ENCODE results near the gene FLG2. TPM values are rescaled to one million over a fixed set of nuclear protein-coding genes. Genes with fewer than 3 reads are reported as not detected.

Gene FLG2
- total and polyA plus RNA-seq, 12 donors = not detected

- DNase-seq (no peak), ATAC-seq (no peak)
- no peak for TF ChIP-seq CTCF (IDR thresholded peaks at IDR 0.05)
- H3K4me1 ChIP-seq = no peaks in the 10 kb centered on the region
- no peak overlapping the region for H3K27ac ChIP-seq
- H3K36me3 ChIP-seq = no peaks in the 10 kb centered on the region
- no peaks in the 10 kb centered on the region for H3K9me3 ChIP-seq
- intact Hi-C loops (cut with DNase I) = loop anchor here in 3 of 10 donors (10.0 kb wide), 2 partner anchors 100 to 160 kb away; no protein-coding TSS in a partner anchor
- H3K4me3 ChIP-seq = no peak overlapping the region
- H3K27me3 ChIP-seq = peaks cover 0 to 5% (median 0%) of the 10 kb centered on the region in 7 donors
Observed at GRCh38 chr1:152344438-152344837, 15.4 kb downstream of the FLG2 start.

GRCh38 chr1:152343006-152343405 is 16.8 kb downstream of the FLG2 start:
- no peak for TF ChIP-seq CTCF (IDR thresholded peaks at IDR 0.05)
- Histone ChIP-seq H3K36me3 (no peaks in the 10 kb centered on the region), H3K9me3 (no peaks in the 10 kb centered on the region), H3K4me1 (no peaks in the 10 kb centered on the region), H3K4me3 (no peak overlapping the region), H3K27ac (no peak overlapping the region), H3K27me3 (peaks cover 0 to 5% (median 0%) of the 10 kb centered on the region in 7 donors)
- intact Hi-C loops (cut with DNase I) = loop anchor here in 3 of 10 donors (10.0 kb wide), 2 partner anchors 102 to 158 kb away; no protein-coding TSS in a partner anchor
- no peak for ATAC-seq
- 53 to 60% methylated on average over 3 of the region's 3 CpGs for WGBS, 2 donors
- no peak for DNase-seq

GRCh38 chr1:152335399-152335798 is 24.4 kb downstream of the FLG2 start:
- WGBS, 2 donors = 59 to 71% methylated on average over 7 of the region's 7 CpGs
- Histone ChIP-seq H3K4me1 (no peaks in the 10 kb centered on the region), H3K36me3 (no peaks in the 10 kb centered on the region), H3K27me3 (no peaks in the 10 kb centered on the region), H3K27ac (no peak overlapping the region), H3K4me3 (no peak overlapping the region), H3K9me3 (no peaks in the 10 kb centered on the region)
- ATAC-seq = no peak
- DNase-seq = no peak
- intact Hi-C loops (cut with DNase I) = no loop called here
- TF ChIP-seq CTCF (IDR thresholded peaks at IDR 0.05) = no peak

GRCh38 chr1:152328801-152329391 is 30.9 kb downstream of the FLG2 start:
- H3K36me3 ChIP-seq = no peaks in the 10 kb centered on the region
- H3K9me3 ChIP-seq = no peaks in the 10 kb centered on the region
- ATAC-seq (no peak), DNase-seq (no peak)
- no peaks in the 10 kb centered on the region for H3K27me3 ChIP-seq
- 77 to 95% methylated on average over 1 of the region's 1 CpG for WGBS, 2 donors
- no peak for TF ChIP-seq CTCF (IDR thresholded peaks at IDR 0.05)
- no peaks in the 10 kb centered on the region for H3K4me1 ChIP-seq
- H3K27ac ChIP-seq = no peak overlapping the region
- intact Hi-C loops (cut with DNase I) = no loop called here
- H3K4me3 ChIP-seq = no peak overlapping the region
